Kidney epithelial cell (primary cell): Measurements from ENCODE around the gene PHPT1. TPM values are rescaled to one million over a fixed set of nuclear protein-coding genes. Genes with fewer than 3 reads are reported as not detected.

Experiments
- total RNA-seq: library from RNA; depleted of rRNA; stranded (reverse); fragments of >200 nt; gene quantifications from 2 replicates; pipeline ENCODE4 v1.2.3, GENCODE V29; 2015

The PHPT1 gene
- total RNA-seq, 1 donor from 2014 or later: 129 TPM

Other genes starting within 250 kb of the PHPT1 start
- 56.2 and 58.7 TPM in 2 replicates for gene EGFL7, start 186.5 kb upstream of the PHPT1 start, total RNA-seq
- 72.9 and 81.2 TPM in 2 replicates for gene AGPAT2, start 162.0 kb upstream of the PHPT1 start, total RNA-seq
- 17.1 and 27.0 TPM in 2 replicates for gene DIPK1B, start 136.8 kb upstream of the PHPT1 start, total RNA-seq
- 0.21 TPM in 1 of 2 replicates, not detected in the other for gene LCN10, start 106.5 kb upstream of the PHPT1 start, total RNA-seq
- not detected in 2 replicates for gene LCN6, start 100.9 kb upstream of the PHPT1 start, total RNA-seq
- not detected in 2 replicates for gene LCN8, start 91.2 kb upstream of the PHPT1 start, total RNA-seq
- gene LCN15, start 84.9 kb upstream of the PHPT1 start, total RNA-seq: not detected in 2 replicates
- gene TMEM141, start 58.1 kb upstream of the PHPT1 start, total RNA-seq: 69.8 and 79.8 TPM in 2 replicates
- gene CCDC183, start 53.1 kb upstream of the PHPT1 start, total RNA-seq: 0.84 and 0.89 TPM in 2 replicates
- gene RABL6, start 41.5 kb upstream of the PHPT1 start, total RNA-seq: 99.3 and 118 TPM in 2 replicates
- 0.75 and 0.96 TPM in 2 replicates for gene AJM1, start 6.9 kb upstream of the PHPT1 start, total RNA-seq
- gene MAMDC4, start 2.9 kb downstream of the PHPT1 start, total RNA-seq: 3.7 and 6.4 TPM in 2 replicates
- gene EDF1, start 16.9 kb downstream of the PHPT1 start, total RNA-seq: 792 and 948 TPM in 2 replicates
- 17.5 and 17.7 TPM in 2 replicates for gene TRAF2, start 37.1 kb downstream of the PHPT1 start, total RNA-seq
- gene FBXW5, start 95.3 kb downstream of the PHPT1 start, total RNA-seq: 174 and 222 TPM in 2 replicates
- not detected in 2 replicates for gene C8G, start 95.8 kb downstream of the PHPT1 start, total RNA-seq
- gene LCN12, start 102.9 kb downstream of the PHPT1 start, total RNA-seq: 1.2 TPM in 1 of 2 replicates, not detected in the other
- 2.0 and 3.8 TPM in 2 replicates for gene PTGDS, start 128.1 kb downstream of the PHPT1 start, total RNA-seq
- gene LCNL1, start 133.6 kb downstream of the PHPT1 start, total RNA-seq: not detected in 2 replicates
- 42.2 and 46.8 TPM in 2 replicates for gene PAXX, start 143.0 kb downstream of the PHPT1 start, total RNA-seq
- gene CLIC3, start 147.2 kb downstream of the PHPT1 start, total RNA-seq: 0.75 TPM in 1 of 2 replicates, not detected in the other
- 5.3 and 15.4 TPM in 2 replicates for gene ABCA2, start 178.8 kb downstream of the PHPT1 start, total RNA-seq
- not detected in 2 replicates for gene FUT7, start 182.7 kb downstream of the PHPT1 start, total RNA-seq
- 58.3 and 76.1 TPM in 2 replicates for gene NPDC1, start 196.8 kb downstream of the PHPT1 start, total RNA-seq
- gene ENTPD2, start 204.7 kb downstream of the PHPT1 start, total RNA-seq: 0.21 TPM in 1 of 2 replicates, not detected in the other
- 5.3 and 5.8 TPM in 2 replicates for gene SAPCD2, start 221.1 kb downstream of the PHPT1 start, total RNA-seq
- gene UAP1L1, start 228.1 kb downstream of the PHPT1 start, total RNA-seq: 9.7 and 11.7 TPM in 2 replicates
- 76.8 and 80.3 TPM in 2 replicates for gene MAN1B1, start 237.6 kb downstream of the PHPT1 start, total RNA-seq